NCI-H1694 (cell line): ENCODE measurements around the gene SEMA4D.
"Not testable (repeated sequence)": the region's sequence is repeated elsewhere in the genome, so short reads cannot be mapped to it uniquely, and the experiment has no call there.

ENCODE experiments used
- DNase-seq: peaks from one replicate; lab custom pipeline; 2025; lab: John Stamatoyannopoulos, UW

Gene SEMA4D

DNA sequence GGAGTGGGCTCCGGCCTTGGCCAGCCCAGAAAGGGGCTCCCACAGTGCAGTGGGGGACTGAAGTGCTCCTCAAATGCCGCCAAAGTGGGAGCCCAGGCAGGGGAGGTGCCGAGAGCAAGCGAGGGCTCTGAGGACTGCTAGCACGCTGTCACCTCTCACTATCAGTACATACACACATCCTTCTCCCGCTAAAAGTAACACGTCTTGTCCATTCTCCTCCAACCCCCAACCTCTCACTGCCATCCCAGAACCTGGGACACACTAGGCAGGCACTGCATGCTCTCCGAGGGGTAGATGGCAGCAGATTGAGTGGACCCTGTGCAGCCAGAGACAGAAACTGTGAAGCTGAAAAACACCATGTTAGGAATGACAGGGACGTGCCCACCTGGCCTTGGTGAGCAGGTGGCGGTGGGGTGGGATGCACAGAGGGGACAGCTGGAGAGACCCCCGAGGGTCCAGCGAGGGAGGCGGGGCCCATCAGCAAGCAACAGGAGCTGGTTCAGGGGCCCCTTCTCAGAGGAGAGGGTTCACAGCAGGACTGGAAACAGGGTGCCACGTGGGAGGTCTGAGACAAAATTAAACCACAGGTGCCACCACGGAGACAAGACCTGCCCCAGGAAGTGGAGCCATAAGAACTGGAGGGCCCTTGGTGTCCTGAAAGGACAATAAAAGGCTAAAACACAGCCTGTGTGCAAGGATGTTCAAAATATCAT, 16.9 kb downstream of the SEMA4D start:
- DNase-seq = no peak

DNA sequence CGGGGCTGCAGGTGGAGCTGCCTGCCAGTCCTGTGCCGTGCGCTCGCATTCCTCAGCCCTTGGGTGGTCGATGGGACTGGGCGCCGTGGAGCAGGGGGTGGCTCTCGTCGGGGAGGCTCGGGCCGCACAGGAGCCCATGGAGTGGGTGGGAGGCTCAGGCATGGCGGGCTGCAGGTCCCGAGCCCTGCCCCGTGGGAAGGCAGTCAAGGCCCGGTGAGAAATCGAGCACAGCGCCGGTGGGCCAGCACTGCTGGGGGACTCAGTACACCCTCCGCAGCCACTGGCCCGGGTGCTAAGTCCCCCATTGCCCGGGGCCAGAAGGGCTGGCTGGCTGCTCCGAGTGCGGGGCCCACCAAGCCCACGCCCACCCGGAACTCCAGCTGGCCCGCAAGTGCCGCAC, 17.5 kb downstream of the SEMA4D start:
- not testable (repeated sequence) for DNase-seq

DNA sequence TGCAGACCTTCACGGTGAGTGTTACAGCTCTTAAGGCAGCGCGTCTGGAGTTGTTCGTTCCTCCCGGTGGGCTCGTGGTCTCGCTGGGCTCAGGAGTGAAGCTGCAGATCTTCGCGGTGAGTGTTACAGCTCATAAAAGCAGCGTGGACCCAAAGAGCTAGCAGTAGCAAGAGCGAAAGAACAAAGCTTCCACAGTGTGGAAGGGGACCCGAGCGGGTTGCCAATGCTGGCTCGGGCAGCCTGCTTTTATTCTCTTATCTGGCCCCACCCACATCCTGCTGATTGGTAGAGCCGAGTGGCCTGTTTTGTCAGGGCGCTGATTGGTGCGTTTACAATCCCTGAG, 18.3 kb downstream of the SEMA4D start:
- DNase-seq = not testable (repeated sequence)

DNA sequence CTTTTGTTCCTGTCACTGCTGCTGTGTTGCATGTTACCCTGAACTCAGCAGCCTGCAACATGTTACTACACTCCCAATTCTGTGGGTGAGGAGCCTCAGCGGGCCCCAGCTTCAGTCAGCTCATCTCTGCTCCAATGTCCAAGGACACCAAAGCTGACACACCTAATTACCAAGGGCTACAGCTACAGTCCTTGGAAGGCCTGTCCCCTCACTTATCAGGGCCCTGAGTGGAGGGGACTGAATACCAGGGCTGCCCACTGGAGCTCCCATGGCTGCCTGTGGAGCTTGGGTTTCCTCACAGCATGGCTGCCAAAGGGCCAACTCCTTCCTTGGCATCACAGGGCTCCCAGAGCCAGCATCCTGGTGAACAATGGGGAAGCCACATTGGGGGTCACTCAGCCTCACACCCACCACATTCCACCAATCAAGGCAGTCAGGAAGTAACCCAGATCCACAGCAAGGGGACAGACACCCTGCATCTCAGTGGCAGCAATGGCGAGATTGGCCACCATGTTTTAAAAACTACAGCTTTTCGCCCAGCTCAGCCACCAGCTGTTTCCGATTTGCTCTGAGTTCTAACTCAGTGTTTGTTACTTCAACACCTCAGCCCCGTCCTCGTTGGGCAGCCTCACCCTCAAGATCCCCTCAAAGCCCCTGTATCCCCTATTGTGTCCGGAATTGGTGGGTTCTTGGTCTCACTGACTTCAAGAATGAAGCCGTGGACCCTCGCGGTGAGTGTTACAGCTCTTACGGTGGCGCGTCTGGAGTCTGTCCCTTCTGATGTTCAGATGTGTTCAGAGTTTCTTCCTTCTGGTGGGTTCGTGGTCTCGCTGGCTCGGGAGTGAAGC, 18.9 kb downstream of the SEMA4D start:
- DNase-seq = no peak

GRCh38 chr9:89477811-89478630, 19.9 kb downstream of the SEMA4D start:
- no peak for DNase-seq

DNA sequence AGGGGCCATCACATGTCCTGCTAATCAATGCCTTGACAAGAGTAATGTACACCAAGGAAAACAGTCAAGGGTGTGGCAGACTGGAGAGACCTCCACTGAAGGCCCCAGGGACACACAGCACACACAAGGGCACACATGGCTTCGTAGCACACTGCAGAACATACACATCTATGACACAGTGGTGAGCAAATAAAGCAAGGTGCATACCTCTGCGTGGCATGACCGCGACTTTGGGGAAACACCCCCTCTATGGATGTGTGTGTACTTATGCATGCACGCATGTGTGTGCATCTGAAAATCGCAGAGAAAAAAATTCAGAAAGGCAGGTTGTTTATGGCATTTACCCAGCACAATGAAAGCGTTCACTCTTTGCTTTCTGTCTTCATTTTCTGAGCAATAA, 20.5 kb downstream of the SEMA4D start:
- no peak for DNase-seq

DNA sequence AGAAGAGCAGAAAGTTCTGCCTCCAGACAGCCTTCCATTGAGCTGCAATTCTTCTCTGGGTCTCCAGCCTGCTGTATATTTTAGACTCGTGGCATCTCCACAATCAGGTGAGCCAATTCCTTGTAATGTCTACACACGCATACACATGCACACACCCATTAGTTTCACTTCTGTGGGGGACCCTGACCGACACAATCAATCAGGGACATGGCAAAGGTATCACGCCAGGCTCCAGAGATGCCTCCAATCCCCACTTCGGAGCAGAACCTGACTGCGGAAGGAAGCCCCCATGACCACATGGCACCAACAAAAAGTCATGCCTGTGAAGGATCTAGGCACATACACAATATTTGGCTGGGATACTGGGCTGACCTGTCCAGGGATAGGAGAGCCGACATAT, 21.4 kb downstream of the SEMA4D start:
- DNase-seq = no peak

GRCh38 chr9:89475891-89476440, 21.9 kb downstream of the SEMA4D start:
- DNase-seq = no peak

DNA sequence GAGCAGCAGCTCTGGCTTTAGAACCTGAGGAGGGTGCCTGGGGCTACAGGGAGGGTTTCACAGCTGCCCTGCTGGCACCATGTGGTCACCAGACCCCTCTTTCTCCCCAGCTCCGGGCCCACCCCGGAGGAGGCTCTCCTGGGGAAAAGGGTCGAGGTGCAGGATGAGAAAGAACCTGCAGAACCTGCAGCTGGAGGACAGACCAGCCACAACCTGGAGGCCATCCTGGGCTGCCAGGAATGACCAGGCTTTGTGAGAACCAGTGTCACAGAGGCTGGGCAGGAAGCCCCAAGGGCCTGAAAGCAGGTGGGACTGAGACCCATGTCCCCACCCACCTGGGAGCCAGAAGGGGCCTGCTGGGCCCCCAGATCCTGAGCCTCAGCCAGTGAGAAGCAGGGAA, 23.0 kb downstream of the SEMA4D start:
- DNase-seq = no peak

- no peak for DNase-seq
Measured at GRCh38 chr9:89473762-89474469, 24.0 kb downstream of the SEMA4D start.

GRCh38 chr9:89471796-89472320, 26.1 kb downstream of the SEMA4D start:
- not testable (repeated sequence) for DNase-seq

GRCh38 chr9:89471390-89471789, 26.5 kb downstream of the SEMA4D start:
- DNase-seq = no peak

- no peak for DNase-seq
Measured at GRCh38 chr9:89470224-89470839, 27.6 kb downstream of the SEMA4D start.

- DNase-seq = no peak
Measured at GRCh38 chr9:89469003-89469402, 28.9 kb downstream of the SEMA4D start.

DNA sequence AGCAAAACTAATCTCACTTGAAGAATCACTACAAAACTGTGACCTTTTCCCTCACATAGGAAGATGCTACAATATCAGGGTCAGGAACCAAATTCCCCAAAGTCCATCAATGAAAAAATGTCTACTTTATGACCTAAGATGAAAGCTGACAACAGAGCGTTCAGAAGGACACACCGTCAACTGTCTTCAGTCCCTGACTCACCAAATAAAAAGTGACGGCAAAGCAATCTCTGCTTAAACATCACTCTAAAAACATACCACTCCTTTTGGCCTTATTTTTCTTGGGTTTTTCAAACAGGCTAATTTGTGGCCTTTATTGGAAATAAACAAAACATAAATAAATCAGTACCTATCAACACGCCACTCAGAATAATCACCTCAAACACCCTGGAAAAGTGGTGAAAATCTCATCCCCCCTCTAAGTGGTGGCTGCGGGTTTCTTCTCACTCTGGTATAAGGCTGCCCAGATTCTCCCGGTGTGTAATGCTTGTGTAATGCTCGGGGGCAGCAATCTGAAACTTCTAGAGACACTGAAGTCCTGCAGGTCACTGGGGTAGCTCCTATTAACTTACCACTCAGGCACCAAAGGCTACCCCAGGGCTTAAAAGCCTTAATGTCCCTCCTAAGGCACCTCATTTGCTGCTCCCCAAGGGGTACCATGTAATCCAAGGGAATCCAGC, 29.5 kb downstream of the SEMA4D start:
- DNase-seq = no peak

DNA sequence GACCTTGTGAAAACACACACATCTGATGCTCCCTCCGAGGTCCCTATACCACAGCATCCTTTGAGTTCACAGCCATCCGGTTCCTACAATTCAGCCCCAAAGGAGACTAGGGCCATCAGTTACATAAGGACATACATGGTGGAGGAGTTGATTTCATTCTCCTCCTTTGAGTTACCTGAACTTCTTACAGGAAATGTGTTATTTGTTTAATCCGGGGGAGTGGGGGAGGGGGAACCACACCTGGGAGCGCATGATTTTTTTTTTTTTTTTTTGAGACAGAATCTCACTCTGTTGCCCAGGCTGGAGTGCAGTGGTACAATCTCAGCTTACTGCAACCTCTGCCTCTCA, 30.7 kb downstream of the SEMA4D start:
- no peak for DNase-seq

- DNase-seq = no peak
Measured at GRCh38 chr9:89466451-89467277, 31.2 kb downstream of the SEMA4D start.

DNA sequence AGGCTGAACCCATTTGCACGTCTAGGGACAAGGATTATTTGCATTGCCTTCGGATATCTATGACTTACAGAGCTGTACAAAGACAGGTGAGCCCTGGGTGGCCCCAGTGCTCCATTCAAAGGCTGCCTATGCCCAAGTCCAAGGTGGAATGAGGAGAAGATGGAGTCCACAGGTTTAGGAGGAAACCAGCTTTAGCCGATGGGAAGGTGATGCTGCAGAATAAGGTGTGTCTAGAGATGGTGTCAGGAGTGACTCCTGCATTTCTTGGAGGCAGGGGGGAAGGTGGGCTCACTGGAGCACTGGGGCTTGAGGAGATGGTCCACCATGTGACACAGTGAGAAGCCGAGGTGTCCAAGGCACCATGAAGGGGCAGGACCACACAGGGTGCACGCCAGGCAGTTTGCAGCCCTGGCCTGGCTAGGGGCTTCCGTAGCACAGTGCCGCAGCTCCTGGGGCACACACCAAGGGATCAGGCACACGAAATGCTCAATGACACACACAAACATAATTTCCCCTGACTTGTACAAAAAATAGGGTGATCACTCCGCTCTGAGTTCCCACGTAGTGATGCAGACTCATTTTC, 32.1 kb downstream of the SEMA4D start:
- no peak for DNase-seq

DNA sequence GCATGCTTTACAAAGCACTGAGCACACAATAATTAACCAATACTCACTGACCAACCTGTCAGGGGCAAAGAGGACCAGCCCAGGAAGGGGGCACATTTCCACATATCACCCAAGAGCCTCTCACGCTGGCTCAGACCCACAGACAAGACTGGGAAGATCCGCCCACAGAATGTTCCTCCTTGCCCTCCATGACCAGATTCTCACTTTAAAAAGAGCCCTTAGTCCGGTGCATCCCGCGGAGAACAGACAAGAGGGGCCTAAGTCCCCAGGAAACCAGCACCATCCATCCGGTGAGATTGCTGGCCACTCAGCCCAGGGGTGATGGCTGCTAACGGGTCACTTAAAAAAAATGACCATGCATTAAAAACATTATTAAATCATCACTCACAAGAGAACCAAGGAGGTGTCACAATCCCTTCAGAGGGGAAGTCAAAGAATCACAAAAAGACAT, 32.9 kb downstream of the SEMA4D start:
- no peak for DNase-seq
